HG03460 (cell line): ENCODE results near the gene CDKN2AIPNL.

Experiments
- ATAC-seq: cut with Tn5 transposase; IDR thresholded peaks from one replicate; pipeline ENCODE4 v1.9.1; 2021; ENCODE audit not compliant: unreplicated experiment

Gene CDKN2AIPNL, protein sequence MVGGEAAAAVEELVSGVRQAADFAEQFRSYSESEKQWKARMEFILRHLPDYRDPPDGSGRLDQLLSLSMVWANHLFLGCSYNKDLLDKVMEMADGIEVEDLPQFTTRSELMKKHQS

DNA sequence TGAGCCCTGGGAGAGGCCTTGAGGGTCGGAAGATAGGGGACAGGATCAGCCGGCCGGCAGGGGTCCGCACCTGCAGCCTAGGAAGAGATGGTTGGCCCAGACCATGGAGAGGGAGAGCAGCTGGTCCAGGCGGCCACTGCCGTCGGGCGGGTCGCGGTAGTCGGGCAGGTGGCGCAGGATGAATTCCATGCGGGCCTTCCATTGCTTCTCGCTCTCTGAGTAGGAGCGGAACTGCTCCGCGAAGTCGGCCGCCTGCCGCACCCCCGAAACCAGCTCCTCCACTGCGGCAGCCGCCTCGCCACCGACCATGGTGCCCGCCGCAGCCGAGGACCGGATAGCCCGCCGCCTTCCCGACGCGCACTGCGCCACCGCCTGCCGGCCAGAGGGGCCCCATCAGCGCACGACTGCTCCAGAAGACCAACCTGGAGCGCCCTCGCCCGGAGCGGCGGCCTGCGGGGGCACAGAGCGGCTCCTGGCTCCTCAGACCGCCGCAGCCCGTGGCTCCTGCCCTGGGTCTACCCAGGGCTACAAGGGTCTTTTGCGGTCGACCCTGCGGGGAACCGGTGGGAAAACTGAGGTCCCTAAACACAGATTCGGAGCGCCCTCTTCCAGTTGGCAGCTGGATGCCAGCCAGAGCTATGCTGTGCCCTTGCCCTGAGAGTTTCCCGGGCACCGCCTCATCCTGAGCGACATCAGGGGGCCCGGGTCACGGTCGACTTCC lies at the start of gene CDKN2AIPNL:
Gene CDKN2AIPNL, minus strand, starts transcription at position 336 of the 721 bp plus-strand sequence. Its CDS starts 27 bp downstream, at position 309.
- peak; percentile 96 for ATAC-seq

DNA sequence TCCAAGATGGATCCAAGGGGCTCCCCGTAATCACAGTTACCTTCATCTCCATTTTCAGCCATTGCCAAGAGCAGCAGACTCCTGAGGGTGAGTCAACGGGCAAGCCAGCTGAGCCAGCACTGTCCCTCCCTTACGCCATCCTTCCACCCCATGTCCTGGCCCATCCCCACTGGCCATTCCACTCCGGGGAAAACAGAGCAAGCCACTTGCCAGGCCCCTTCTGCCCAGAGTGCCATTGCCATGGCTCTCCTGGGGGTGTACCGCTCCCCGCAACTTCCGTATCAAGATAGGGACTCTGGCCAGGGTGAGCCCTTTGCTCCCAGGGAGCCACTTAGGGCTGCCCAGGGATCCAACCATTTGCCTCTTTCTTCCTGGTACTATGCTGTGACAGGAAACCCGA lies 48.9 kb upstream of the CDKN2AIPNL start:
- no peak for ATAC-seq

DNA sequence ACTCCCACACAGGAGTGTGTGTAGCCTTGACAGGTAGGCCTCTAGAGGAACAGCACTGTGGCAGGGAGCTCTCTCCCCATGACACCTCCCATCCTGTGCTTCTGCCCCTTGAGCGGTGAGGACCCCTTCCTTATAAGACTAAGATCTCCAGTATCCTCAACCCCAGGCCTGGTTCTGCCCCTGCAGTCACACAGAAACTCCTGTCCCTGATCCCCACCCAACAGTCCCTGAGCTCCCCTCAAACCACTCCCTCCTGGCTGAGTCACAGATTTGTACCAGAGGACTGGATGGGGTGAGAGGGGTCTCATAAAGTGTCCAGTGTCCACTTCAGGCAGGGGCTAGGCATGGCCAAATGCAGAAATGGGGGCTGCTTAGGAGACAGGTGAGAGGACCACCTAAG lies 47.8 kb upstream of the CDKN2AIPNL start:
- ATAC-seq, result no peak

DNA sequence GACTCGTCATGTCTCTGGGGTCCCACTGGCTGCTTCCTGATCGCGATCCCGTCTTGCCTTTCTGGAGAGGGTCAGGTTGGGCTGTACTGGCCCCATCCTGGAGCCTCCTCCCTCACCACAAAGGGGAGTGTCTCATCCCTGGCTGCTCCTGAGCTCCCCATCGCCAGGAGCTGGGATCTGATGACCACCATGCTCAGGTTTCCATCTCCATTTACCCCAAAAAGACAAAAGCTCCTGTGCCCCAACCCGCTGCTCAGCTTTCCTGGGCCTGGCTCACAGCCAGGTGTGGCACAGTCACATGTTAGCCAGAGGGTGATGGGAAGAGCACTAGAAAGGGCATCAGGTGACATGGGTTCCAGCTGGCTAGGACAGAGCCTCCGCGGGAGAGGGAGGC lies 47.3 kb upstream of the CDKN2AIPNL start:
- no peak for ATAC-seq

DNA sequence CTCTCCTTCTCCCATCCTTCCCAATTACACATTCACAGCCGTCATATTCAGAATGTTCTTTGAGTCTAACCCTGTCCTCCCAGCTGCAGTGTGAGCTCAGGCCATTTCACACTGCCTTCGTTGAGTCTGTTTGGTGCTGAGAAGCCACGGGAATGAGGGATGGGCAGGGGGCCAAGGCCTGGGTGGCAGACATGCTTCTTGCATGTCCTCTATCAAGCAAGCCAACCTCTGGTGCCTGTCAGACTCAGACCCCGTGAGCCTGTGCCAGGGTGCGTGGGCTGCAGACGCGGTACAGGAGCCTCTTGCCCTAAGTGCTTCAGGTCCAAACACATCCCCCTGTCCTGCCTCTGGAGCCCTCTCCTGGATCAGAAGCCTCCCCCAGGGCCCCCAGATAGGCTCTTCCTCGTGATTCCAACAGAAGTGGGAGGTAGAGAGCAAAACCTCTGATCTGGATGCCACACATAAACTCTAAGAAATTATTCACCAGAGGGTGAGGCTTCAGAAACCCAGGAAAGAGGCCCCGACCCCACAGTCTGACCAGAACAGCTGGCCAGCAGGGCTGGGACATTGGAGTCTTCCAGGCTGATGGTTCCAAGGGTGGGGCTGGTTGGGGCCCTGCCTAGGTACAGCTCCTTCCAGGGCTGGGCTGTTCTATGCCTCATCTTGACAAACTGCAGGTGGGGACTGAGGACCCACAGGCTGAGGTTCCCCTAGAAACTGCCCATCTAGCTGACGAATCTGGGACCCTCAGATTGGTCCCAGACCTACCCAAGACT lies 46.7 kb upstream of the CDKN2AIPNL start:
- ATAC-seq, result no peak

DNA sequence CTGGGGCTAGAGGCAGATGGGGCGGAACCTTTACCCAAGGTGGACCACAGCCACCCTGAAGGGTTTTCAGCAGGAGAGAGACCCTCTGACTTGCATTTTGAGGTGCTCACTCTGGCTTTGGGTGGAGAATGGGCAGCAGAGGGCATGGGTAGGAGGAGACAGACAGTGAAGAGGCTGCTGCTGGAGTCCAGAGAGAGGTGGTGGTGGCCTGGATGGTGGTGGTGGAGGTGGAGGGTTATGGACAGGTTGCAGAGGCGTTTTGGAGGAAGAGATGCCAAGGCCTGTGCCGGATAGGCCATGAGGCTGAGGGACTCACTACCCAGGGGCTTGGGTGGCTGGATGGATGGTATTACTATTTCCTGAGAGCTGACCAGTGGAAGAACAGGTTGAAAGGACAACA lies 46.1 kb upstream of the CDKN2AIPNL start:
- no peak for ATAC-seq

DNA sequence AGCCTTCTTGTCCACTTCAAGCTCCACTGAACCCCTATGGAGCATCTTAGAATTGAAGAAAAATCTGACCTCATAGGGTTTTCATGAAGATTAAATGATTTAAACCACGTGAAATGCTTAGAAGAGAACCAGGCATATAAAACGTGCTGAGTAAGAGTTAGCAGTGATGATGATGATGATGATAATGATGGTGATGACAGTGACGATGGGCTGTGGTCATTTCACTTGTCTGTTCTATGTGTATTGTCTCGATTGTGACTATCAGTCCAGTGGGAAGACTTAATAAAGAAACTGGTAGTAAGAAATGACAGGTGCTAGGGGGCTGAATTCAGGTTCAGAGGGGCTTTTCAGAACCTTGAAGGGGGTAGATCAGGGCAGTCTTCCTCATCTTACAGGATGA lies 45.1 kb upstream of the CDKN2AIPNL start:
- no peak for ATAC-seq

DNA sequence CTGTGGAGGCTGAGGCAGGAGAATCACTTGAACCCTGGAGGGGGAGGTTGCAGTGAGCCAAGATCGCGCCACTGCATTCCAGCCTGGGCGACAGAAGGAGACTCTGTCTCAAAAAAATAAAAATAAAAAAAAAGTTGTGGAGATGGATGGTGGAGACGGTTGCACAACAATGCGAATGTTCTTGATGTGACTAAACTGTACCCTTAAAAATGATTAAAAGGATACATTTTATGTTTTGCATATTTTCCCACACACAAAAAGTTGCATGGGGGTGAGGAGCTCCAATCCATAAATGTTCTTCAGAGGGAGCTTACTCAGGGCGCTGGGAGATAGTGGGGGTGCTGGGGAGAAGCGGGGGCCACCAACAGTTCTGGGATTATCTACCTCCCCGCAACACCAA lies 43.8 kb upstream of the CDKN2AIPNL start:
- no peak for ATAC-seq

DNA sequence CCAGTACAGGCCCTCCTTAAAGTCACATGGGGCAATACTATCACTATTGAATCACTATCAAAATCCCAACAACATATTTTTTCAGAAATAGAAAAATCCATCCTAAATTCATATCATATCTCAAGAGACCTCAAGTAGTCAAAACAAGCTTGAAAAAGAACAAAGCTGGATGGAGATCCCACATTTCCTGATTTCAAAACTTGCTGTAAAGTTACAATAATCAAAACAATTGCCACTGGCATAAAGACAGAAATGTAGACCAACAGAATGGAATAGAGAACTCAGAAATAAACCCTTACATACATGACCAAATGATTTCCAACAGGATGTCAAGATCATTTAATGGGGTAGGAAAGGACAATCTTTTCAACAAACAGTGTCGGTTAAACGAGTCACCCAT lies 41.3 kb upstream of the CDKN2AIPNL start:
- ATAC-seq, result no peak

DNA sequence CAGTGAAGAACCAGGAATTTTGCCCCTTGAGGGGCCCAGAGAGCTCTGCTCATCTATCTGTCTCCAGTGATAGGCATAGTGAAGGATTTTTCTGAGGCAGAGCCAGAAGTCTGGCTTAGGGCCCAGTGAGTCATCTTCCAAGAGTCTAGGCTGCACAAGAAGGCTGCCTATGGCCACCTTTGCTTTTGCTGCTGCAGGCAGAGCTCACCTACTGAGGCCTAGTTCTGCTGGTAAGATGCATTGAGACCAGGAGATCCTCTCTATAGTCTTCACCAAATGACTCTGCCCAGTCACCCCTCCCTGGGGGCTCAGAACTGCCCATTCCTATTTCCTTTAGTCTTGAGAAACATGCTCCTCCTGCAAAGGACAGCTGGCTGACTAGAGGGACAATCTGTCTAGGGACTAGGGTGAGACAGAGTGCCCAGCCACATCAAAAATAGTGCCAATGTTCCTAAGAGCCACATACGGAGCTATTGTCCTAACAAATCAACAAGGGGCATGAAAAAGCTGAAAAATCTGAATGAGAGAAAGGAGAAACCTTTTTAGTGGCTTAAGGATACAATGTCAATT lies 40.3 kb upstream of the CDKN2AIPNL start:
- no peak for ATAC-seq

DNA sequence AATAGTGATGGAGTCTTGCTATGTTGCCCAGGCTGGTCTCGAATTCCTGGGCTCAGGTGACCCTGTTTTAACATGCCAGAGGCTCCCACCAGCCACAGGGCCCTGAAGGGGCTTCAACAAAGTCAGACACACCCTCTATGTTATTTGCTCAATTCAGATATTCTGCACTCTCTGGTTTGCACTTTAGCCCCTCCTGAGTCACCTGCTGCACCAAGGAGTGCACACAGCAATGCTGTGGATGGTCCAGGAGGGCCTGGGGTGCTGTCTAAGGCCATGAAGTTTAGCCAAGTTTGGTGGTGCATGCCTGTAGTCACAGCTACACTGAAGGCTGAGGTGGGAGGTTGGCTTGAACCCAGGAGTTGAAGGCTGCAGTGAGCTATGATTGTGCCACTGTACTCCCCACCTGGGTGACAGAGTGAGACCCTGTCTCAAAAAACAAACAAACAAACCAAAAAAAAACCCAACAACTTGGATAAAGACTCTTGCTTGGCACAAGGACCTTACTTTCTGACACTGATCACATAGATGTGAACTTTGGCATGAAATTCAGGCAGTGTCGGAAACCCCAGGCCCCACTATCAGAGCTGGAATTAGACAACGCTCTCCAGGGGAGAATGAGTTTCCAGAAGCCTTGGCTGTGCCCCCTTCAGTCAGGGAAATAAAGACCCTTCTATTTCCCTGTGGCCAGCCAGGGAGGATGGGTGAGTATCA lies 39.7 kb upstream of the CDKN2AIPNL start:
- ATAC-seq, result no peak

DNA sequence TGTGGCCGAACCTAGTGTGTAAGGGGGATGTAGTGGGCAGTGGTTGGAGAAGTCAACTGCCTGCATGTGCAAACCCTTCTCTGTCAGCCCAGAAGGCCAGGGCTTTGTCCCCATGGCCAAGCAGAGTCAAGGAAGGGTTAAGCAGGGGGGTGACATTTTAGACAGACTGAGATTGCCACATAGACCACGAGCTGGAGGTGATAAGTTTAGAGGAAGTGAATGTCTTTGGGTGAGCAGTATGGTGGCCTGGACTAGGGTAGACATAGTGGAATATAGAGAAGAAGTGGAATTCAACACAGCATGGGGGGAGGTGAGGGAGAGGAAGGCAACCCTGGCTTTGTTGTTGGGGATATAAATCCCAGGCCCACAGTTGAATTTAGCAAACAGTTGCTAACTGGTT lies 38.7 kb upstream of the CDKN2AIPNL start:
- ATAC-seq, result no peak

DNA sequence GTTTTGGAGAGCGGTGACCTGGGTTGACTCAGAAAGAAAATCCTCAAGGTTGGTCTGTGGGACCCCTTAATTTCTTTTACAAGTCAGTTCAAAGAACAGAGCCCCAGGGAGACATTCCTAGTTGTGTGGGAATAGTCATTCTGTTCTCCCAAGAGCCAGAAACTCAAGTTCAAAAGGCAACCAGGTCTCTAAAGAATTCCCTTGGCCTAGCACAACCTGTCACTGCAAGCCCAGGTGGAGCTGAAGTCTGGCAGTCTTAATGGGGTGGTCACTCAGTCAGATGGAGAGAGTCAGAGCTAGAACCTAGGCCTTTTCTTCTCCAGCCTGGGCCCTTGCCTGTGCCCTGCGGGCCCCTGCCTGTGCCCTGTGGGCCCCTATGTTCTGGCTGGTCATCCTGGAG lies 37.5 kb upstream of the CDKN2AIPNL start:
- ATAC-seq, result no peak

DNA sequence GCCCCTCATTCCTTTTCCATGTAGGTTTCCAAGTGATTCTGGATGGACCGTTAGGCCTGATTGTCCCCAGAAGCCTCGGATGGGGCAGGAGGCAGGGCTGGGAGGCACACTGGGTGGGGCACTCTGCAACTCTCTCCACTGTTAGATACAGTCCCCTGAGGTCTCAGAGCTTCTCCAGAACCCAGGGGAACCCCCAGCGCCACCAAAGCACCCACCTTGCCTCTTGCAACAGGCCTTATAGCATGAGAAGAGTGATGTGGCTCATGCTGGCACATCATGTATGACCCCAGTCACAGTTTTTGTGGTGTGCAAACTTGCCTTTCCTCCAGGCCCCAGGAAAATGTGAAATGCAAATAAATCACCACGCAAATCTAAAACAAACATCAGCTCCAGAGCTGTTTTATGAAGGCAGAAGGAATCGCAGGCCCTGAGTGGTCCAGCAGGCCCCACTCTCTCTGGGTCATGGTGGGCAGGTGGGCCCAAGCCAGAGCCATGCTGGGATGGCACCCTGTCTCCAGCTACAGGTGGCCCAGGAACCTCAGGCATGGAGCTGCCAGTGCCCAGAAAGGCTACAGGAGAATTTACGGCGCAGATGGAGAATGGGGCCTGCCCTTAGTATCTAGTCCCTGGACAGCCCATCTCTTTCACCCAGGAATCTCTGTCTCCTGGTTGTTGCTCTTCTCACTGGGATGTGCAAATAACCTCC lies 36.3 kb upstream of the CDKN2AIPNL start:
- ATAC-seq, result no peak

DNA sequence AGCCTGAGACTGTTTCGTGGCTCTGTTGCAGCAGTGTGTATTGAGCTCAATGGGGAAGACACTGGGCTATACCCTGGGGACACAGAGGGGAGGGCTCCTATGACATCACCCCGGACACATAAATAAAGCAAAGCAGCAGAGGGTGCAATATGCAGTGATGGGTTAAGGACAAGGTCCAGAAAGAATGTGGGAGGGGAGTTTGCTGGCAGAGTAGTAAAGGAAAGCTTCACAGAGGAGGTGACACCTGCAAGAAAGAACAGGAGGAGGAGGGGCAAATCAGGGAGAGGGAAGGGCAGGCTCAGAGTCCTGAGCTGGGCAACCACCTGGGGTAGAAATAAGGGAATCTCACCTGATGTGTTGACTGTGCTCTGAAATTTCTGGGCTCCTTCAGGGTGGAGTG lies 35.3 kb upstream of the CDKN2AIPNL start:
- ATAC-seq, result peak; percentile 80

DNA sequence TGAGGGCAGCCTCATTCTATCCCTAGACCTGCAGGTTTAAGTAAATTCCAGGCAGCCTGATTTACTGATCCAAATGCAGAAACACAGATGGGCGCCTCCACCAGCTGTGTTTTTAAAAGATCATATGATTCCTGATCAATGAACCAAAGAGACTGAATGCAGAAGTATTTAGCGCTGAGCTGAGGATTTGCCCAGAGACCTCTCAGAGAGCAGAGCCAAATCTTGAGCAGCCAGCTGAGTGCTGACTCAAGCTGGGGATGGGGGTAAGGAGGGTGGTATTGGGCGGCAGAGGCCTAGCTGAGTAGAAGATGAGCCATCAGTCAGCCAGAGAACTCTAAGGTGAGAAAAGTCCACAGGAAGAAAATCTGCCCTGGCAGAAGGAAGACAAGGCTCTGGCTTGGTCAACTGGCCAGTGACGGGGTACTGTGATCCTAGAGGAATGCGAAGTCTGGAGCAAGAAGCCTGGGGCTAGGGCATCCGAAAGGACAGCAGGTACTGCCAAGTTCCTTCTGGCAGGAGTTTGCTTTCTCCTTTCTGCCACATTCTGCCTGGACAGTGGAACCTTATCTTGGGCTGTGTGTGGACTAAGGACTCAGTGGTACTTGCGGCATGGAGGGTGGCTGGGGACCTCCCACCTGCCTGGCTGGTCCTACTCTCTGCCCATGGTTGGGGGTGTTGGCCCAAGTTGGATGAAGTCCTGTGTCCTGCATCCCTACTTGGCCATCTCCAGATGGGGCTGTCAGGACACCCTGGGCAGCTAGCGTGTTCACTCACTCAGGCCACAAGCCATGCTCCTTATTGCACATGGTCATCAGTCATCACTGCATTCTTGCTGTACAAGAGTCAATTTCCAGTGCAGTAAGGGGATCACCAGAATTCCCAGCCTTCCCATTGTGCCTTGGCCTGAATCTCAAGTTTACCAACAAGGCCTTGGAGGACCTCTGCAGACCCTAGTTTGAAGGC lies 34.5 kb upstream of the CDKN2AIPNL start:
- ATAC-seq, result no peak

DNA sequence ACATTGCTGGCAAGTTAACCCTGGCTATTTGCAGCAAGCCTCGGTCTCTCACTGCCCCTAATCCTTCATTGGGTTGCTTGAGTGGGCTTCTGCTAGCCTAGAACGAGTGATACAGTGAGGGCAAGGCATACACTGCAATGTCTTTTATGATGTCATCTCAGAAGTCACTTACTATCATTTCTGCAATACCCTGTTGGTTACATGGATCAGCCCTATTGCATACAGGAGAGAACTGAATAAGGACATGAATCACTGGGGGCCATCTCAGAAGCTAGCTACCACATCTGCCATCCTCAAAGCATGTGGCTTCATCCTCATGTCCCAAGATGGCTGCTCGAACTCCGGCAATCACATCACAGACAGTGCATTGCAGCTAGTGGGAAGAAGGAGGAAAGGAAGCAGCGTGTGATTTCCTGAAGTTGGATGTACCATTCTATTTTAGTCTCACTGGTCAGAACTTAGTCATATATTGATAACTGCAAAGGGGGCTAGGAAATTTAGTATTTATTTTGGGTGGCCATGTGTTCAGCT lies 33.3 kb upstream of the CDKN2AIPNL start:
- ATAC-seq, result no peak

DNA sequence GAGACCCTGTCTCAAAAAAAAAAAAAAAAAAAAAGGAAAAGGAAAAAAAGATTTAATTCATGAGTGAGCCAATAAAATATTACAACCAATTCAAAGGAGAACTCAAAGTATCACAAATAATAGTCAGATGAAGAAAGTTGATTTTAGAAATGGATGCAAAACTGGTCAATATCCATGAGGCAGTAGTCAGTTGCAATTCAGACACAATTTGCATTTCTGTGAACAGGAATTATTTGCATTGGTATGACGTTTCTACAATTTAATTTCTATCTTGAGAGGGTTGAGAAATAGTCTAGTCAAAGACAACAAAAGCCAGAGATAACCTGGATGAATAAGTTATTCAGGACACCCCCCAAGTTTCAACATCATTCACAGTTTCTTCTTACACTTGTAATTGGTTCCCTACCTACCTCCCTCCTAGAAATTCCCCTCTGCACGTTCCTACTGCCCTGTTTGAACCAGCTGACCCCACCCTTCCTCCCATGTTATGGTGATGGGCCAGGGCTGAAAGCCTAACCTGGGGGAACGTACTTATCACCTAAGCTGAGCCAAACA lies 28.6 kb upstream of the CDKN2AIPNL start:
- ATAC-seq, result no peak

DNA sequence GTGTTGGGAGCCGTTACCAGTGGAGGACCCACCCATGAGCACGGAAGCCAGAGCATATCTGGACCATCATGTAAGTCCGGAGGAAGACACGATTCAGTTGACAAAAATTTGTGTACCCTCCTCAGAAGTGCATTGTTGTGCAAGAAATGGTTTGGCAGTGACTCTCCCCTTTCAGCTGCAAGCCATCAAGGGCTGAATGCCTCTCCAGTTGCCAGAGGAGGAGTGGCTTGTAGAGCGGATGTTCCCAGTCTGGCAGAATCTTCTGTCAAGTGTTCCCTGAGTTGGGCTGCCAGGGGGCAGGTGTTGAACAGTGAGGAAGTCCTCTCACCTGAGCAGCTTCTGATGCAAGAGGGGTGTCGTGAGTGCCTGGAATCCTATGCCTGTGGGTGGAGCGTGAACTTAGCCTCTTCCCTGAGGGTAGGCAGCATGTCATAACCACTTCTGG lies 27.6 kb upstream of the CDKN2AIPNL start:
- ATAC-seq, result no peak
